Kidney (tissue), 14 donors: ENCODE data around the gene KCNJ4. TPM values are rescaled to one million over a fixed set of nuclear protein-coding genes. Genes with fewer than 3 reads are reported as not detected.

Experiments
- DNase-seq, 5 donors: peaks; one replicate each; pipeline ENCODE4 v3.0.0-alpha.2; 2013 to 2020
- FAIRE-seq: peaks from 2 replicates; lab custom pipeline; 2012; peaks lifted over from hg19 to GRCh38; lab: Jason Lieb, UNC
- H3K27ac ChIP-seq, 2 donors: one replicate each; pipeline ENCODE4 v1.7.0; 2013; ENCODE audit warnings: low read depth in 2 of 2, low read length in 2 of 2, inconsistent platforms in 1 of 2
- H3K27me3 ChIP-seq: one replicate; pipeline ENCODE4 v1.7.1; 2013; ENCODE audit warnings: low read length, inconsistent platforms; ENCODE audit not compliant: control insufficient read depth, insufficient read depth
- H3K36me3 ChIP-seq, 3 donors: one replicate each; pipeline versions ENCODE4 v1.7.0 to v1.7.1; 2013; ENCODE audit warnings: low read length in 3 of 3, control low read depth in 1 of 3, inconsistent platforms in 1 of 3; ENCODE audit not compliant: insufficient read depth in 3 of 3, control insufficient read depth in 2 of 3
- H3K4me1 ChIP-seq, 3 donors: one replicate each; pipeline versions ENCODE4 v1.7.0 to v1.7.1; 2013; ENCODE audit warnings: low read length in 3 of 3, inconsistent platforms in 1 of 3, low read depth in 1 of 3; ENCODE audit not compliant: control insufficient read depth in 2 of 3, insufficient read depth in 2 of 3
- H3K4me3 ChIP-seq, 3 donors: one replicate each; pipeline versions ENCODE4 v1.7.0 to v1.8.1; 2013; ENCODE audit warnings: low read length in 3 of 3, control low read depth in 1 of 3, inconsistent platforms in 1 of 3
- H3K9ac ChIP-seq, 3 donors: one replicate each; pipeline versions ENCODE4 v1.7.0 to v1.7.1; 2013; ENCODE audit warnings: low read length in 3 of 3, control low read depth in 1 of 3, inconsistent platforms in 1 of 3
- H3K9me3 ChIP-seq, 3 donors: one replicate each; pipeline versions ENCODE4 v1.7.0 to v1.7.1; 2013; ENCODE audit warnings: low read length in 3 of 3, control low read depth in 1 of 3, inconsistent platforms in 1 of 3; ENCODE audit not compliant: control insufficient read depth in 2 of 3, insufficient read depth in 1 of 3
- CTCF ChIP-seq: IDR thresholded peaks from 3 replicates; pipeline ENCODE4 v1.5.1; 2012; ENCODE audit warnings: mild to moderate bottlenecking, moderate library complexity, borderline replicate concordance; ENCODE audit not compliant: insufficient read depth; ENCODE audit errors: extremely low read depth
- intact Hi-C: fragments of 100-400 bp; cut with DNase I; formaldehyde crosslinking; loops from one replicate; pipeline ENCODE4 v1.11.1; 2022
- polyA plus RNA-seq: library from polyadenylated mRNA; stranded (reverse); fragments of 350-450 nt; fragmentation: Illumina TruSeq; extraction: RNeasy Lipid Tissue Mini Kit (QIAGEN cat#74804); gene quantifications from one replicate; pipeline ENCODE4 v1.2.3, GENCODE V29; 2014; ENCODE audit warnings: low read depth, low replicate concordance; ENCODE audit not compliant: insufficient read depth
- total RNA-seq: library from RNA; stranded (reverse); fragmentation: NEBNext Ultra II Directional; extraction: Animal tissue kit (Norgen Biotek cat#: 25700); gene quantifications from one replicate; pipeline ENCODE4 v1.2.1, GENCODE V29; 2021
- donor health status: control.
- donor health status: control.
- donor health status: control.
- donor health status: control.
- donor health status: control.
- donor health status: DM: yes; HTN: yes; CAD: no.
- donor health status: Normal renal cell carcinoma (clear cell type).

The KCNJ4 gene
- total and polyA plus RNA-seq, 2 donors from 2014 or later = 0.13 TPM; not detected in 1

- Histone ChIP-seq H3K4me3 (no peak overlapping the region), H3K27me3 (peaks cover 12% of the 10 kb centered on the region), H3K36me3 (no peaks in the 10 kb centered on the region), H3K27ac (no peak overlapping the region), H3K9ac (no peak overlapping the region), H3K9me3 (no peaks in the 10 kb centered on the region), H3K4me1 (peaks cover 0 to 2% (median 0%) of the 10 kb centered on the region in 3 donors)
- no peak for TF ChIP-seq CTCF
- intact Hi-C loops = no loop called here
- DNase-seq = no peak
- no peak for FAIRE-seq
These were observed 4.7 kb downstream of the KCNJ4 start for GRCh38 chr22:38450234-38450797.

GRCh38 chr22:38449776-38450175 is 5.2 kb downstream of the KCNJ4 start:
- Histone ChIP-seq H3K4me3 (no peak overlapping the region), H3K9me3 (no peaks in the 10 kb centered on the region), H3K9ac (no peak overlapping the region), H3K27ac (no peak overlapping the region), H3K36me3 (no peaks in the 10 kb centered on the region), H3K27me3 (peaks cover 12% of the 10 kb centered on the region), H3K4me1 (peaks cover 0 to 2% (median 0%) of the 10 kb centered on the region in 3 donors)
- intact Hi-C loops = no loop called here
- FAIRE-seq = no peak
- no peak for TF ChIP-seq CTCF
- no peak for DNase-seq

GRCh38 chr22:38448945-38449745 is 5.9 kb downstream of the KCNJ4 start:
- Histone ChIP-seq H3K4me3 (no peak overlapping the region), H3K27me3 (peaks cover 7% of the 10 kb centered on the region), H3K9me3 (no peaks in the 10 kb centered on the region), H3K27ac (no peak overlapping the region), H3K4me1 (no peaks in the 10 kb centered on the region), H3K36me3 (no peaks in the 10 kb centered on the region), H3K9ac (no peak overlapping the region)
- no peak for TF ChIP-seq CTCF
- DNase-seq (no peak), FAIRE-seq (no peak)
- intact Hi-C loops = no loop called here
